Neuronal stem cell (in vitro differentiated cells): ENCODE measurements around the gene ADORA3.

Source experiments
- DNase-seq: peaks from one replicate; pipeline ENCODE4 v3.0.0-alpha.2; 2013; ENCODE audit warnings: low spot score
- H2AFZ ChIP-seq: one replicate; pipeline ENCODE4 v1.6.1; 2013; ENCODE audit warnings: mild to moderate bottlenecking, low read length, inconsistent platforms
- H2AK5ac ChIP-seq: 2 replicates; pipeline ENCODE4 v1.6.1; 2013; ENCODE audit warnings: low read depth, mild to moderate bottlenecking, inconsistent platforms, low read length, moderate library complexity, mixed read lengths
- H2BK120ac ChIP-seq: 2 replicates; pipeline ENCODE4 v1.6.1; 2013; ENCODE audit warnings: low read depth, mild to moderate bottlenecking, inconsistent platforms, low read length, moderate library complexity, mixed read lengths
- H2BK12ac ChIP-seq: one replicate; pipeline ENCODE4 v1.6.1; 2013; ENCODE audit warnings: low read length, inconsistent platforms
- H2BK15ac ChIP-seq: 2 replicates; pipeline ENCODE4 v1.6.1; 2013; ENCODE audit warnings: mild to moderate bottlenecking, low read length, inconsistent platforms, mixed read lengths
- H2BK5ac ChIP-seq: one replicate; pipeline ENCODE4 v1.6.1; 2013; ENCODE audit warnings: inconsistent platforms, mild to moderate bottlenecking, low read length, moderate library complexity
- H3K14ac ChIP-seq: one replicate; pipeline ENCODE4 v1.6.1; 2013; ENCODE audit warnings: low read length, inconsistent platforms
- H3K18ac ChIP-seq: 2 replicates; pipeline ENCODE4 v1.6.1; 2013; ENCODE audit warnings: low read length, inconsistent platforms
- H3K23ac ChIP-seq: 2 replicates; pipeline ENCODE4 v1.6.1; 2013; ENCODE audit warnings: low read depth, mild to moderate bottlenecking, mixed read lengths, low read length, inconsistent platforms; ENCODE audit not compliant: poor library complexity
- H3K27ac ChIP-seq: replicated peaks from 3 replicates; pipeline ENCODE4 v1.5.1; 2013; ENCODE audit warnings: low read length, inconsistent platforms
- H3K27me3 ChIP-seq, 3 experiments: 2 replicates each; pipeline ENCODE4 v1.6.1; 2013; ENCODE audit warnings: low read length in 3 of 3, mild to moderate bottlenecking in 2 of 3, inconsistent platforms in 1 of 3, low read depth in 1 of 3, mixed read lengths in 1 of 3, moderate library complexity in 1 of 3; ENCODE audit not compliant: control insufficient read depth in 3 of 3, insufficient read depth in 3 of 3
- H3K36me3 ChIP-seq, 2 donors: replicated peaks in 1 of 2; 2 replicates each; pipeline ENCODE4 v1.6.1; 2013; ENCODE audit warnings: low read length in 2 of 2; ENCODE audit not compliant: control insufficient read depth in 2 of 2, insufficient read depth in 2 of 2
- H3K4ac ChIP-seq: 2 replicates; pipeline ENCODE4 v1.6.1; 2013; ENCODE audit warnings: inconsistent platforms, mild to moderate bottlenecking, low read length, moderate library complexity
- H3K4me1 ChIP-seq, 2 donors: 1 replicate in 1 of 2; 2 replicates in 1 of 2; pipeline ENCODE4 v1.6.1; 2013; ENCODE audit warnings: low read length in 2 of 2, low read depth in 1 of 2; ENCODE audit not compliant: control insufficient read depth in 2 of 2, insufficient read depth in 1 of 2
- H3K4me2 ChIP-seq: one replicate; pipeline ENCODE4 v1.6.1; 2013; ENCODE audit warnings: mild to moderate bottlenecking, low read length, inconsistent platforms; ENCODE audit not compliant: insufficient read depth, poor library complexity, severe bottlenecking
- H3K4me3 ChIP-seq, 2 donors: 2 replicates each; pipeline ENCODE4 v1.5.1; 2013; ENCODE audit warnings: low read length in 2 of 2, mild to moderate bottlenecking in 2 of 2, inconsistent platforms in 1 of 2, moderate library complexity in 1 of 2
- H3K79me1 ChIP-seq: one replicate; pipeline ENCODE4 v1.6.1; 2013; ENCODE audit warnings: low read depth, mild to moderate bottlenecking, inconsistent platforms, low read length, moderate library complexity
- H3K9ac ChIP-seq: one replicate; pipeline ENCODE4 v1.6.1; 2013; ENCODE audit warnings: mild to moderate bottlenecking, low read depth, low read length, inconsistent platforms; ENCODE audit not compliant: poor library complexity
- H3K9me3 ChIP-seq, 2 donors: replicated peaks in 1 of 2; 2 replicates each; pipeline versions ENCODE3 to v1.6.1; 2013; ENCODE audit warnings: low read length in 2 of 2, mild to moderate bottlenecking in 2 of 2, inconsistent platforms in 1 of 2, low read depth in 1 of 2, mixed read lengths in 1 of 2, moderate library complexity in 1 of 2; ENCODE audit not compliant: control insufficient read depth in 2 of 2, insufficient read depth in 1 of 2
- H4K8ac ChIP-seq: one replicate; pipeline ENCODE4 v1.6.1; 2013; ENCODE audit warnings: low read depth, mild to moderate bottlenecking, inconsistent platforms, low read length, moderate library complexity
- H4K91ac ChIP-seq: one replicate; pipeline ENCODE4 v1.6.1; 2013; ENCODE audit warnings: low read length, low read depth, mild to moderate bottlenecking, inconsistent platforms; ENCODE audit not compliant: poor library complexity
- WGBS, 2 donors: extraction: QIAGEN DNeasy Blood & Tissue Kit; methylation state at CpG; one replicate each; pipeline ENCODE4 v1.1.7; 2013; ENCODE audit warnings: missing lambda C conversion rate in 2 of 2, mixed read lengths in 1 of 2; ENCODE audit not compliant: insufficient read length in 2 of 2, insufficient replicate concordance in 1 of 2; ENCODE audit errors: extremely low coverage in 2 of 2; 5-methylcytosine and 5-hydroxymethylcytosine counted together

Gene ADORA3

DNA sequence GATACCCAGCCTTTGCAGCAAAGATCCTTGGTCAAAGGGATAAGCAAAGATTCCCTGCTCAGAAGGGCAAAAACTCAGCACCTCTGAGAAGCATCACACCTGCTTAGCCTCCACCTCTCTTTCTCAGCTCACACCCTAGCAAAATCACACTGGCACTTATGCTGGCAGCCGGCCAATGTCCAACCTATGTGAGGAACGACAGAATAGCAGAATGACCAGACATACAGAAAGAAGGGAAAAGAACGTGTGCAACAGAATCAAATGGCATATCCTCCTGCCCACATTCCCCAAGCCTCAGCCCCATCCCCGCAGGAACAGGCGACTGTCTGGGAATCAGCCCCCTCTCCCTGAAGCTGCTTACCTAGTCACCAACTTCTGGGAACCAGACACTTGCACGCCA, 664 bp upstream of the ADORA3 start:
- no peak overlapping the region for H2BK120ac ChIP-seq
- no CpG with 5 or more reads among the region's 6 CpGs for WGBS, 2 donors

DNA sequence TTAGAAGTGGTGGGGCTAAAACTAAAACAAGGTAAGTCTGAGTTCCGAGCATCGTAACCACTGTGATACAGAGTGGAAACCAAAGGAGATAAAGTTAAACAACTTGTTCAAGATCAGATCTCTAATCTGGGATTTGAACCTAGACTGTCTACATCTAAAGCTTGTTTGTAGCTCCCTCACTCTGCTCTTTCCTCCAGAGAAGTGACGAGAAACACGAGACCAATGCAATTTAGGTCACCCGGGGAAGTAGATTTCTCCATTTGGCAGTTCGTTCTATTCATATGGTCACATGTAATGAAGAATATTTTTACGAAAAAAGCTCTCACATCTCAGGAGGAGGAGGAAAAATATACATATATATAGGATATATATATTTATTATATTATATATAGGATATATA, 1.8 kb downstream of the ADORA3 start:
- no peak overlapping the region for H4K8ac ChIP-seq
- no peak overlapping the region for H2BK12ac ChIP-seq
- no peaks in the 10 kb centered on the region for H3K36me3 ChIP-seq
- no peaks in the 10 kb centered on the region for H3K9me3 ChIP-seq
- no peak overlapping the region for H3K18ac ChIP-seq
- WGBS, 2 donors, result no CpG with 5 or more reads among the region's 7 CpGs
- H3K79me1 ChIP-seq, result no peaks in the 10 kb centered on the region
- H3K23ac ChIP-seq, result no peak overlapping the region
- no peak overlapping the region for H2BK5ac ChIP-seq
- H2BK120ac ChIP-seq, result no peak overlapping the region
- no peak overlapping the region for H2BK15ac ChIP-seq
- H4K91ac ChIP-seq, result no peak overlapping the region
- no peak overlapping the region for H3K14ac ChIP-seq
- no peak overlapping the region for H2AFZ ChIP-seq
- no peak for DNase-seq
- no peak overlapping the region for H3K4me2 ChIP-seq
- no peak overlapping the region for H3K27ac ChIP-seq
- H3K4me1 ChIP-seq, result peaks cover 2 to 3% of the 10 kb centered on the region in 2 donors
- H3K9ac ChIP-seq, result no peak overlapping the region
- H3K27me3 ChIP-seq, result peaks cover 0 to 2% (median 2%) of the 10 kb centered on the region in 3 experiments
- H2AK5ac ChIP-seq, result no peak overlapping the region
- H3K4me3 ChIP-seq, result no peak overlapping the region
- no peak overlapping the region for H3K4ac ChIP-seq

More for the DNA sequence above, 664 bp upstream of the ADORA3 start:
- Histone ChIP-seq H3K23ac (peak overlapping the region; percentile 77), H3K27me3 (peaks cover 0 to 2% (median 2%) of the 10 kb centered on the region in 3 experiments), H2BK15ac (no peak overlapping the region), H3K4me1 (peaks cover 1 to 12% of the 10 kb centered on the region in 2 donors), H3K4ac (no peak overlapping the region), H2AFZ (no peak overlapping the region), H2BK5ac (no peak overlapping the region), H4K8ac (no peak overlapping the region), H3K14ac (no peak overlapping the region), H3K9me3 (no peaks in the 10 kb centered on the region), H3K18ac (no peak overlapping the region), H3K27ac (no peak overlapping the region), H2BK12ac (no peak overlapping the region), H3K4me3 (no peak overlapping the region), H2AK5ac (no peak overlapping the region), H3K9ac (no peak overlapping the region), H3K36me3 (no peaks in the 10 kb centered on the region), H3K4me2 (no peak overlapping the region), H4K91ac (no peak overlapping the region), H3K79me1 (no peaks in the 10 kb centered on the region)
- DNase-seq, result no peak

DNA sequence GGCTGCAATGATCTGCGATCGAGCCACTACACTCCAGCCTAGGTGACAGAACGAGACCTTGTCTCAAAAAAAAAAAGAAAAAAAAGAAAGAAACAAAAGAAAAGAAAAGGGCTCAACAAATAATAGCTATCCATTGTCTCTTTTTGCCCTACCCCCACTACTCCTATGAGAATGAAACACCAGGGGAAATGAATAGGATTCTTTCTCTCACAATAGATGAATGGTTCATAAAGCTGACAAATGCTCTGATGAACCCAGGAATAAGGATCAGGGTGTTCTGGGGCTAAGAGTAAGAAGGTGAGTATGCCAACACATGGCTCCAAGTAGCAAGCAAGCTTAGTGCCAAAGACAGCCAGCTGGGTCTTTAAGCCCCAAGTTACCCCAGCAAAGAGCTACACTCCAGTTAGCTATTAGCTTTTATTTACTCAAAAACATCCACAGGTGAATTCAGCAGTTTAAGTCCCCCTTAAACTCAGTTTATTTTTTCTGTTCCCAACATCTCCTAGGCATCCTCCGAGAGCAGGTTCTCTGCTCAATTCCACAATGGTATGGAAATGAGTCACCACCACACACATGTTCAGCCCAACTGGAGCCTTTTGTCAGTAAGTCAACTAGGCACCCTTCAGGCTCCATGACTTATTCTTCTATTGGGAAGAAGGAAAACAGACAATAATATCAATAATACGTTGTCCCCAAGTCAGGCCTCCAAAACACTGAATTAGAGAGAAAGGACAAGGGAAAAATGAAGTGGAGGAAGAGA, 4.2 kb downstream of the ADORA3 start:
- Histone ChIP-seq H4K91ac (no peak overlapping the region), H3K27ac (no peak overlapping the region), H2BK5ac (no peak overlapping the region), H3K4ac (no peak overlapping the region), H2AFZ (no peak overlapping the region), H3K4me2 (no peak overlapping the region), H3K36me3 (no peaks in the 10 kb centered on the region), H3K79me1 (no peaks in the 10 kb centered on the region), H4K8ac (no peak overlapping the region), H3K14ac (no peak overlapping the region), H3K18ac (no peak overlapping the region), H3K23ac (no peak overlapping the region), H3K4me1 (peaks cover 2 to 3% of the 10 kb centered on the region in 2 donors), H2BK15ac (no peak overlapping the region), H2BK12ac (no peak overlapping the region), H3K4me3 (no peak overlapping the region), H3K27me3 (peaks cover 0 to 2% (median 2%) of the 10 kb centered on the region in 3 experiments), H2BK120ac (no peak overlapping the region), H3K9ac (no peak overlapping the region), H2AK5ac (no peak overlapping the region), H3K9me3 (peaks cover 0 to 1% of the 10 kb centered on the region in 2 donors)
- no peak for DNase-seq
- whole genome bisulfite sequencing, 2 donors, result no CpG with 5 or more reads among the region's 5 CpGs

DNA sequence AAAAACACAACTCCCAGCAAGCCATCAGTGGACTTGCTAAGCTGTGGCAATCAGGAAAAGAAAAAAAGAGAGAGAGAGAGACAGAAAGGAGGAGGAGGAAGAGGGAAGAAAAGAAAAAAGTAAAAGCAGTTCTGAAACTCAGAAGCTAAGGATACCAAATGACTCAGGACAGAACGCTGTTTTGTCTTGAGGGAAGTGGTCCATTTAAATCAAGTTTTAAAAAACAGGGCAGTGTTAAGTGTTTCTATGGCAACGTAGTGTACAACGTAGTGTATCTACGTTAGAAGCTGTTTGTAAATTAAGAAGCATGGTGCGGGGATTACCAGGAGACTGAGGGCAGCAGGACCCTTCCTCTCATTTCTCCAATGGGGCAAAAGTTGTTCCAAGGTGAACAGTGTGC, 5.8 kb downstream of the ADORA3 start:
- Histone ChIP-seq H2AK5ac (no peak overlapping the region), H3K27me3 (peaks cover 0 to 1% (median 0%) of the 10 kb centered on the region in 3 experiments), H3K4ac (no peak overlapping the region), H3K14ac (no peak overlapping the region), H3K4me1 (peaks cover 2 to 3% of the 10 kb centered on the region in 2 donors), H2AFZ (no peak overlapping the region), H2BK120ac (no peak overlapping the region), H3K18ac (no peak overlapping the region), H4K91ac (no peak overlapping the region), H3K27ac (no peak overlapping the region), H3K9me3 (peaks cover 0 to 1% of the 10 kb centered on the region in 2 donors), H3K4me3 (no peak overlapping the region), H2BK12ac (no peak overlapping the region), H2BK15ac (no peak overlapping the region), H3K23ac (no peak overlapping the region), H3K4me2 (no peak overlapping the region), H2BK5ac (no peak overlapping the region), H3K9ac (no peak overlapping the region), H3K79me1 (no peaks in the 10 kb centered on the region), H3K36me3 (no peaks in the 10 kb centered on the region), H4K8ac (no peak overlapping the region)
- no peak for DNase-seq
- no CpG with 5 or more reads among the region's 5 CpGs for WGBS, 2 donors
